TTC549 (cell line): ENCODE results near the gene UNC13B.
"Not testable (repeated sequence)": the region's sequence is repeated elsewhere in the genome, so short reads cannot be mapped to it uniquely, and the experiment has no call there.

Source experiments
- FAIRE-seq: peaks from 2 replicates; lab custom pipeline; 2012; peaks lifted over from hg19 to GRCh38; lab: Jason Lieb, UNC

The UNC13B gene

DNA sequence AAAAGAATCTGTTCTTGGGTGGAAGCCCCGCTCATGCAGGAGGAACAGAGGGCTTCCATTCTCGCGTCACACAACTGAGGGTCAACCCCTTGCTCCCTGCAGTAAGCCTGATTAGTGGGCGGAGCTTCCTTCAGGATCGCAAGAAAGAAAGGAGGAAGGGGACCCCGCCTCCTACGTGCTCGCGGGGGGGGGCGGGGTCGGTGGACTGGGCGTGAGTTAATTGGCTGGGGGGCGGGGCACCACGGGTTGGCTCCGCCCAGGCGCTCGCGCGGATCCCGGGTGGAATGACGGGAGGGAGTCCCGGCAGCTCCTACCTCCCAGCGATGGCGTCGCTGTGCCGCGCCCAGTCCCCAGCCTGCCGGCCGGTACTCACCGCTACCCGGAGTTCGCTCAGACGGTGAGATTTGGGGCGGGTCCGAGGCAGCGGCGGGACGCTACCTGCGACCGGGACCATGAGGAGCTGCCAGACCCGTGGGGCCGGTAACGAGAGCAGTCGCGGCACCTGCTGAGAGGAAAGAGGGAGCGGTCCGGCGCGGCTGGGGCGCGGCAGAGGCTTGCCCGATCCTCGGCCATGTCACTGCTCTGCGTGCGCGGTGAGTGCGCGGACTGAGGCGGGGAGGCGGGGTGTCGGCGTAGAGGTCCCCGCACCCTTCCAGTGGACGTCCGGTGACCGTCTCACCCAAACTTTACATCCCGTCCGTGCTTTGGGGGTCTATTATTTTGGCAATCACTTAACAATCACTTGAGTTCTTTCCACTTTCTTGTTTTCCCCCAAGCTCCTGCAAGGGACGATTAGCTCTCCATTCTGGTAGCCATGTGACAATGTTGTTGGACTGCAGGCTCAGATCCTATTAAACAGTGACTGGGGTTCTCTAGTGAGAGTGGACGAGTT, at the start of gene UNC13B:
Gene UNC13B, plus strand, starts transcription at position 297 of the 892 bp plus-strand sequence. Its CDS starts 275 bp downstream, at position 572.
- FAIRE-seq, result no peak

DNA sequence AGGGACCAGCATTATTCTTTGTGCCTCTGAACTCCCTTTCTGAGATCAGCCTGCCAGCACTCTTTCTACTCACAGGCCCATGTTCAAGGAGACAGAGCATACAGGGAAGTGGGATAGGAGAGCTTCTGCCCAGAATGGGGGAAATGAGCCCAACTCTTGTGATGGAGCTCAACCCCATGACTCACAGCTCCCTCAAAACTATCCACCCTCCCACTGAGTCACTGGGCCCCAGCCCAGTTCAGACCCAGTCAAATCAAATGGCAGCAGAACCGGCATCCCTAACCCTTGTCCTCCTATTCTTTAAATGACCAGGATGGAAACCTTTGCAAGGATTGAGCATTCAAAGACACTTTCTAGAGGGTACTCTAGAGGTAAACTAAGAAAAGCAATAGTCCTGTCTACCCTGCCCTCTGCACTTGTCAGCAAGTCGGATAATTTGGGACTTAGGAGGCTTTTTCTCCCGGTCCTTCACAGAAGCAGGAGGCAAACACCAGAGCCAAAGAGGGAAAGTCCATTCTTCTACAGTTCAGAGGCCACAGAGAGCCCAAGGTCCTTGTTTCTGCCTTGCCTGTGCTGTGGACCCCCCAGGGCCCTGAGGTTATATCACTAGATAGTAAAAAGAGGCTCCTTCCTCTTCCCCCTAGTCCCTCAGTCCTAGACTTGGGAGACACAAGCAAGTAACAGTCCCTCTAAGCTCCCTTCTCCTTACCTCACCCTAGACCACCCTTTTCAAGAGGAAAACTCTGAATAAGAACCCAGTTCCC, 49.4 kb upstream of the UNC13B start:
- no peak for FAIRE-seq

DNA sequence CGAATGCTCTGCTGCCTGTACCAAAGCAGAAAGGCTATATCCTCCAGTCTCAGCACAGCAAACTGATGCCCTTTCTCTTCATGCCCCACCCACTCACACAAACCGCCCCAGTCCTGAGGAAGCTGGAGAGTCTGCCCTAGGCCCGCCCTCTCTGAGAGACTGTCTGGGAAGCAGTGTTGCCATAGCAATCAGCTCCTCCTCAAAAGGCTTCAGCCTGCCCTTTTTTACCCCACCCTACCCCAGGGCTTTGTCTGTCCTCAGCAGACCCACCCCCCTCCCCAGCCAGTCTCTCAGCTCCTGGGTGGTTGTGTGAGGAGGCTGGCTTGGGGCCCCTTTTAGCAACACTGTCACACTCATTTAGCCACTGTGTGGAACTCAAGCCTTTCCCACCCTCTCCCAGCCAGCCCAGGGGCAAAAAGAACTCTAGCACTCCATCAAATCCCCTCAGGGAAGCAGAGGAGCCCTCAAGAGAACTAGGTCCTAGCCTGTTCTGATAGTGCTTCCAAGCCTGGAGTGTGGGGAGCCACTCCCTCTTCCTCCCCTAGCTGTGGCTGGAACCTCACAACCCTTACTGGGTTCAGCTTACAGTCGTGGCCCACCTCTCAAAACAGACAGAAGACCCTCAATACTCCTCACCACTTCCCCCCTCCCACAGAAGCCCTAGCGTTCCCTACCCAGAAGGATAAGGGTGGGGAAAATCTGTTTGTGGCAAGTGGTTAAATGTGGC, 47.5 kb upstream of the UNC13B start:
- FAIRE-seq, result peak; percentile 87

DNA sequence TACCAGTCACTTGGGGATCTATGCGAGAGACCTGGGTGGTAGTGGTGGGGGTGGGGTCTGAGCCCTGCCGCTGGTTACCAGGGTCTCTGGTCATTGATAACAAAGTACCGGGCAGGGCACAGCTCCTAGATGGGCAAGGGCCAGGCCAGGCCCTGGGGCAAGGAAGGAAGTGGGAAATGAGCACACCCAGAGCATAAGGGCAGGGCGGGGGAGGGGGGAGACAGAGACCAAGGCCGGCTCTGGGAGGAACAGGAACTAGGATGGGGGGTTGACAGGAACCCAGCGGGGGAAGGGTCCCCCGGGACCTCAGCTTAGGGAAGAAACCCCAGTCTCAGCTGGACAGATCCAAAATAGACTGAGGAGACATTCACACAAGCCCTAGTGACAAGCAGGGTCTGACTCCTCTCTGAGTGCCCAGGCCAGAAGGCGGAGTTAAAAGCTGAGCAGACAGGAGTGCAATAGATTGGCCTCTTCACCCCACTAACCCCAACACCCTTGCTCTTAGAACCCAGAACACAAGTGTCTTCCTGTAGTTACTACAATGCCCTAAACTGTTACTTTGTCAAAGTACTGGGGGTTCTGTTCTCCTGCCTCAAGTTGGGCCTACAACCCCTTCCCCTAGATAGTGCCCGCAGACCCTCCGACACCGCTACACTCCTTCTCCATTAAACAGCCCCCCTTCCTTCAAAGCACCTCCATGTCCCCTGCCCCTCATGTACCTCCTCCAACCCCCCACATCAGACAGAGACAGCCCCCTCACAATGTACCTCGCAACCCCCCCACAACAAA, 46.8 kb upstream of the UNC13B start:
- FAIRE-seq, result no peak

DNA sequence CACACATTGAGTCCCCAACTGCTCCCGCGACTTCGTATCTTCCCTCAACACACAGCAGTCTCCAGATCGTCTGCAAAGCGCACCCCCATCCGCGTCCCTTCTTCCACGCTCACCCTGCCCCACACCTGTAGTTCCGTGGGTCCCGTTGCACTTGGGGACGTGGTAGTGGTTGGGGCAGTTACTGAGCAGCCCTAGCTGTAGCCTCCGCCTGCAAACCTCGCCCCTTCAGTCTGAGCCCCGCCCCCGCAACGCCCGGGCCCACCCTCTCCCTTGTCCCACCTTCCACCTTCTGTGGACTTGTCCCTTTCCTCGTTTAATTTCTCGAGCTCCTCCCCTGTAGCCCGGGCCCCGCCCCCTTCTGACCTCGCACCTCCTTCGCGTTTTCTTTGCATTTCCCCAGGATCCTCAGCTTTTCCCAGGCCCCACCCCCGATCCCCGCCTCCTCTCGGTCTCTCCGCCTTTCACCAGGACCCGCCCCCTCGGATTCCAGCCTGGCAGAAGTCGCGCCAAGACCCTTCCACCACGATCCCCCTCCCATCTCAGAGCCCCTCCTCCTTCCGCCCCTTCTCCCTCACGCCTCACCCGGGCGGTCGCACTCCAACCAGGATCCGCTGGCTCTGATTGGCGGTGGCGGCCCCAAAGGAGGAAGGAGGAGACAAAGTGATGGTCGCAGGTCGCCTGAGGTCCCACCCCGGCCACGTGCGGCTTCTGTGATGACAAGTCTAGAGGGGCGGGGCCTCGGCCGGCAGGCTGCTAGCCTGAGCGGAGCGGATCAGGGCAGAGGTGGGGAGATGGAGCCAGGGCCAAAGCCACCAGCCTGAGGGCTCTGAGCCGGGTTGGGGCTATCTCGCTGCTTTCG, 45.9 kb upstream of the UNC13B start, which contains the start of gene ATOSB:
Gene ATOSB, minus strand, starts transcription at position 183 of the 859 bp plus-strand sequence. CDS start 7,588 bp downstream, outside the sequence.
- FAIRE-seq, result peak; percentile 89

DNA sequence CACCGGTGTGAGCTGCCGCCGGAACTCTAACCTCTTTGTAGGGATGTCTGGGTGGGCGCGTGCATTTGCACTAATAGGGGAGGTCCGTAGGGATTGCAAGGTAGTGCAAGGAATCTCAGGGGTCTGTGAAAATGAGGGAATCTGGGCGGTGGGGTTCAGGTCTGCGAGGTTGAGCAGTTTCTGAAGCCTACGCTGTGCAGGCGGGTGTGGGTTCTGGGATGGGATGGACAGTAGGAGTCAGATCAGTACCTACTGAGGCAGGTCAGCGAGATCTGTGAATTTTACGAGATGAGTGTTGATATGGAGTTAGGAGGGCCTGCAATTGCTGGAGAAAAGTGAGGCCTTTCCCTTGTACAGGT, 45.3 kb upstream of the UNC13B start:
- no peak for FAIRE-seq

DNA sequence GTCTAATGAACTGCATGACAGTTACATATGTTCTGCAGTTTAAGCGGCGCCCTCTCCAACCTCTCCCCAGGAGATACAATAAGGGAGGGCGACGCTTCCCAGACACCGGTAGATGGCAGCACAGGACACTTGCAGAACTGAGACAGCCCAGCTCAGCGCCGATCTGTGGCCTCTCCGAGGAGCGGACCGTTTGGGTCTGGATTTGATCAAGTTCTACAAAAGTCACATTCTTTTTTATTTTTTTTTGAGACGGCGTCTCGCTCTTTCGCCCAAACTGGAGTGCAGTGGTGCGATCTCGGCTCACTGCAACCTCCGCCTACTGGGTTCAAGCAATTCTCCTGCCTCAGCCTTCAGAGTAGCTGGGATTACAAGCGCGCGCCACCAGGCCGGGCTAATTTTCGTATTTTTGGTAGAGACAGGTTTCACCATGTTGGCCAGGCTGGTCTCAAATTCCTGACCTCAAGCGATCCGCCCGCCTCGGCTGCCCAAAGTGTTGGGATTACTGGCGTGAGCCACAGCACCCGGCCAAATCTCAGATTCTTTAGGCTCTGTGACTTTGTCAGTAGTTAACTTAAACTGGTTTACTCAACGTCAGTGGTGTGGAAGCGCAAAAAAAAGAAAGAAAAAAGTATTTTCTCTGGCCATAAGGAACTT, 44.8 kb upstream of the UNC13B start:
- FAIRE-seq, result peak; percentile 41

DNA sequence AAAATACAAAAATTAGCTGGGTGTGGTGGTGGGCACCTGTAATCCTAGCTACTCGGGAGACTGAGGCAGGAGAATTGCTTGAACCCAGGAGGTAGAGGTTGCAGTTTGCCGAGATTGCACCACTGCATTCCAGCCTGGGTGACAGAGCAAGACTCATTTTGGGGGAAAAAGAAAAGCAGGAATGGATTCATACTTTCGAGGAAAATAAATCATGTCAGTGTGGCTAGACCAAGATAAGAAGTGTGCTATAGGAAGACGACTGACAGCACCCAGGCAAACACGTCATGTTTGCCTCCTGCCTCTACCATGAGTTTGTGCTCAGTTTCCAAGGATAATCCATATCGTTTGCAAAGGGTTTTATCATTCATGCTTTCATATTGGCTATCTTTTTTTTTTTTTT, 26.9 kb upstream of the UNC13B start:
- FAIRE-seq, result no peak

DNA sequence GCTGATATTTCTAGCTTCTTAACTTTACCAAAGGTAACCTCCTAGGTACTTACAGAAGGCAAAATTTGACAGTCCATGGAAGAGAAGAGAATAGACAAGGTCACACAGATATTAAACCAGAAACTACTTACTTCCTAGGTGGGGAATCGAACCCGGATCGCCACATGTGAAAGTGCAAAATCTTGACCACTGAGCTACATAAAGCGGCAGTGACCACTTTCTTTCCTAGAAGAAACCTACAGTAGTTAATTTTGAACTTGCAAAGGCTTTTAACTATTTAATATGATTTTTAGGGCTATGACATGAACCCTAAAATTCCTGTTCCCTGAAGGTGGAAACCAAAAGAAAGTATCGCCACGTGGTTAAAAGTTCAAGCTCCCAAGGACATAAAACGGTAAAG, 25.8 kb upstream of the UNC13B start:
- FAIRE-seq, result no peak

DNA sequence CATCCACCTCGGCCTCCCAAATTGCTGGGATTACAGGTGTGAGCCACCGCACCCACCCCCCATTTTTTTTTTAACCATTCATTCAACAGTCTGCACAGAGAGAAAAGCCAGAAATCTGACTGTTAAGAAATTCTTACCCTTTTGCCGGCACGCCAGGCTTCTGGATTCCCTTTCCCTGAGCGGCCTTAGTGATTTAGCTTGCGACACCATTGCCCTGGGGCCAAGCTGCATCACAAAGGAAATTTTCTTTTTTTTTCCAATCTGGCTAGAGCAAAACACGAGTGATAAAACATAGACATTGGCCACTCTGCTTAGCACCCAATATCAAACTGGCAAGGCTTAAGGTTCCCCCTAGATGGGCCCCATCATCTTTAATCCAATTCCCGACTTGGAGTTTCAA, 24.9 kb upstream of the UNC13B start:
- FAIRE-seq, result no peak

DNA sequence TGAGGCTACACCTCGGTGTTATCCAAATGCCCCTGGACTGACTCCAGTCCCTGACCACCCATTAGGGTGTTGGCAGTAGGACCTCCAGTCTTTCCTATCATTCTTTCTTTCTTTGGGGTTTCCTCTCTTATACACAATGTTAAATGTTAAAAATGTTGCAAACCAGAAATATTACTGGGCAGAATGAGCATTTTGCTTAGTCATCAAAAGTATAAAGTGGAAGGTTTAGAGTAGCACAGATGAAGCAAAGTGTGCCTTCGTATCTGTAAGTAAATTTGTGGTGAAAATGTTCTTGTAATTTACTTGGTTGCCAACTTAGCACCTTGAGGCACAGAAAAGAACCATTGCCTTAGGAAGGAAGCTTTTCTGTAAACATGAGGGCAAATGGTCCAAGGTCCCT, 21.7 kb upstream of the UNC13B start:
- FAIRE-seq, result no peak

DNA sequence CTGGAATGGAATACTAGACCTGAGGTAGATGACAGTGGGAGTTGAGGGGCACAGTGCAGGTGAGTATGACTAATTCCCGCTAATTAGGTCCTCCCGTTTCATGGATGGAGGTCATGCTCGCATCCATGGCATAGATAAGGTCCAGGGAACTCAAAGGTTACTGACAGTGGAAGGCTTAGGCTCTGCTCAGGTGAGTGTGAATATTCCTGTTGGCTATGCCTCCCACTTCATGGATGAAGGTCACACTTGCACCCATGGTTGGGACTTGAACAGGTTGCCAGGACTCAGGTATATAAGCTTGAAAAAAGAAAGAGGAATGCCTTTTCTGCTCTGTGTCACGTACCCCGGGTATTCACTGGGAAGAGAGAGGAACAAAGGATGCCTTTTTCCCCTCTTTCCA, 19.8 kb upstream of the UNC13B start:
- no peak for FAIRE-seq

DNA sequence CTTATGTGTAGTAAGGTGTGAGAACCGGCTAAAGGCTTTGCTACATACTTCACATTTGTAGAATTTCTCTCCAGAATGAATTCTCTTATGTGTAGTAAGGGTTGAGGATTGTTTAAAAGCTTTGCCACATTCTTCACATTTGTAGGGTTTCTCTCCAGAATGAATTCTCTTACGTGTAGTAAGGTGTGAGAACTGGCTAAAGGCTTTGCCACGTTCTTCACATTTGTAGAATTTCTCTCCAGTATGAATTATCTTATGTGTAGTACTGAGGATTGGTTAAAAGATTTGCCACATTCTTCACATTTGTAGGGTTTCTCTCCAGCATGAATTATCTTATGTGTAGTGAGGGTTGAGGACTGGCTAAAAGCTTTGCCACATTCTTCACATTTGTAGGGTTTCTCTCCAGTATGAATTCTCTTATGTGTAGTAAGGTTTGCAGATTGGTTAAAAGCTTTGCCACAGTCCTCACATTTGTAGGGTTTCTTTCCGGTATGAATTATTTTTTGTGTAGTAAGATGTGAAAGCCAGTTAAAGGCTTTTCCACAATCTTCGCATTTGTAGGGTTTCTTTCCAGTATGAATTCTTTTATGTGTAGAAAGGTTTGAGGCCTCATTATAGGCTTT, 13.8 kb upstream of the UNC13B start:
- not testable (repeated sequence) for FAIRE-seq

DNA sequence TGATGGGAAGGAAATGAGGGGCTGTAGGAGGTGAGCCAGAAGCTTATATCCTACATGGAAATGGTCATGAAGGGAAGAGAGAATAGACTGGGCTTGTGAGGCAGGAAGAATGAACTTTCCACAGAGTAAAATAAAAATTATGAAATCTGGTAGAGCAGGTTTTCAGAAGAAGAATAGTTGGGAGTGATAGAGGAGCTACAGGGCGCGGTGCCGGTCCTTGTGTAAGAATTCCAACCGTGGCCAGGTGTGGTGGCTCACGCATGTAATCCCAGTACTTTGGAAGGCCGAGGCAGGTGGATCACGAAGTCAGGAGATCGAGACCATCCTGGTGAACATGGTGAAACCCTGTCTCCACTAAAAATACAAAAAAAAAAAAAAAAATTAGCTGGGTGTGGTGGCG, 8.9 kb upstream of the UNC13B start:
- no peak for FAIRE-seq

DNA sequence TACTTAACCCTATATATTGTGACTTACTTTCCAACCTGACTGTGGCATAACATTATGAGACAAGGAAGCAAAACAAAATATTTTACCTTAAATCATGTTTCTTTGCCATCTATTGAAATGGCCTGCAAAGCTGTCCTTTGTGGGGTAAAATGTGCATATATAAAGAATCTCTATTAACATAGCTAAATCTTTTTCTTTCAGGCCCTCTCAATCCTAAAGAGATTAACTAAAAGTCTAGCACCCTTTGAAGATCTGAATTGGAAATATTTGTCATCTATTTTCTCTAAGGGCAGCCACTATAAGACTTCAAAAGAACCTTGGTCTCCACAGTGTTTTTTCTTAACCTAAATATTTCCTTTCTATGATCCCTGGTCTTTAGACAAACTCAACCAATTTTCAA, 5.0 kb upstream of the UNC13B start:
- FAIRE-seq, result no peak

DNA sequence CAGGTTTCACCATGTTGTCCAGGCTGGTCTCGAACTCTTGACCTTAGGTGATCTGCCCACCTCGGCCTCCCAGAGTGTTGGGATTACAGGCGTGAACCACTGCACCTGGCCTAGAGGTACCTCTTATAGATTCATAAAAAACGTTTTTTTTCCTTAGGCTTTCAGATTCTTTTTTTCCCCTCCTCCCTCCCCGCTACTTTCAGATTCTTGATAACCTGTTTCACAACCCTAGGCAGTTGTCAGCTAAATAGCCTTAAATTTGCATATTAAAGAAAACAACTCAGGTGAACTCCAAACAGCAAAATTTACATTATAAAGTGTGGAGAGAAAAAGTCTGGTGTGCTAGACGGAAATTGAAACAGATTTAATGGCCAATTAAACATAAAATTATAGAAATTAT, 4.0 kb upstream of the UNC13B start:
- not testable (repeated sequence) for FAIRE-seq

DNA sequence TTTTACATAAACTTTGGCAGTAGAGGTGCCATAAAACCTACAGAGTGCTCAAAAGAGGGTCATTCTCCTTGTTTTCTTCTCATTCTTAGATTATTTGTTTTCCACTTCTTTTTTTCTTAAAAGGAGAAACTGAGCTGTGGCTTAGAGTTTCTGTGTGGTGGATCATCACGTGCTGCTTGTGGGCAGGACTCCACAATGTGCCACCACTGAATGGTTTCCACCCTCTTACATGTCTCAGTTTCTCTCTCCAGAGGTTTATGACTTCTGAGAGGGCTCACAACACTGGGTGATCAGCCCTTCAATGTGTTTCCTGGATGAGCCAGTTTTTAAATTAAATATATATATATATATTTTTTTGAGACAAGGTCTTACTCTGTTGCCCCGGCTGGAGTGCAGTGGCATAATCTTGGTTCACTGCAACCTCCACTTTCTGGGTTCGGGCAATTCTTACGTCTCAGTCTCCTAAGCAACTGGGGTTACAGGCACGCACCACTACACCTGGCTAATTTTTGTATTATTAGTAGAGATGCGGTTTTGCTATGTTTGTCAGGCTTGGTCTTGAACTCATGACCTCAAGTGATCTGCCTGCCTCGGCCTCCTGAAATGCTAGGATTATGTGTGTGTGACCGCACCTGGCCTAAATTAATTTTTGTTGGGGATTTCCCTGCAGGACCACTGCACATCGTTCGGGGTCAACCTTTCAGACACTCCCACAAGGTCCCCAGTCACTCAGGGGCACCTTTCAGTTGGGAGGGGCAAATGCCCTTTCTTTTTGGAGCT, 3.1 kb upstream of the UNC13B start:
- no peak for FAIRE-seq

DNA sequence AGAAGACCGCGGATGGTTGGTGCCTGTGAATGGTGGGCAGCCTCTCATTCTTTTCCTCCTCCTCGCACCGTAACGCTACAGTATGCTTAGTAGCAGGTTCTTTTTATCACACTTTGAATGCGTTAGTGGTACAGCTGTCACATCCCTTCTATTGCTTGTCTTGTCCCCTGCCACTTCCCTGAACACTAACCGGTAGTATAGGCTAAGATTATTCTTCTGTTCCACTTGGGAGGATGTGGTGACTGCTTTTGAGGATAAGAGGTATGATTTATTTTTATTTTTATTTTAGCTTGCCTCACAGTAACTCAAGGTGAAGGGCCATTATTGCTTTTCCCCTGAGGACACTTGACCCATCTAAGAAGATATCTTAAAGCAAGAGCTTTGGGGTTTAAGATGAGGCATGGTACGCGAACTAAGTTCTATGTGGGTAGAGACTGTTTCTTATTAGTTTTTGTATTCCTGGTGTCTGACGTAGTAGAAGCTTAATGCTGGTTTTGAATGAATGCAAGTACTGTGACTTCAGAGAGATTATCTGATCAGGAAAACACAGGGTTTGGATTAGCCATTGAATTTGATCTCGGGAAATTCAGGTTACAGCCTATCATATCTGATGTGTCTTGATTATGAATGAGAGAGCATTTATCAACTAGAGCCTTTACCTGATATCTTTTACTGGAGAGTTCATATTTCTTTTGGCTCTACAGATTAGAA, 951 bp downstream of the UNC13B start:
- FAIRE-seq, result no peak
